Erythroblast (primary cell): ENCODE data around the gene GTF2H4.

ENCODE experiments used
- GATA1 ChIP-seq: IDR thresholded peaks from 2 replicates; pipeline ENCODE4 v1.6.1; 2011; ENCODE audit warnings: low read depth, mild to moderate bottlenecking, control low read depth, low read length, moderate library complexity
- POLR2A ChIP-seq: IDR thresholded peaks from 2 replicates; pipeline ENCODE4 v1.6.1; 2011; ENCODE audit warnings: mild to moderate bottlenecking, low read length

DNA sequence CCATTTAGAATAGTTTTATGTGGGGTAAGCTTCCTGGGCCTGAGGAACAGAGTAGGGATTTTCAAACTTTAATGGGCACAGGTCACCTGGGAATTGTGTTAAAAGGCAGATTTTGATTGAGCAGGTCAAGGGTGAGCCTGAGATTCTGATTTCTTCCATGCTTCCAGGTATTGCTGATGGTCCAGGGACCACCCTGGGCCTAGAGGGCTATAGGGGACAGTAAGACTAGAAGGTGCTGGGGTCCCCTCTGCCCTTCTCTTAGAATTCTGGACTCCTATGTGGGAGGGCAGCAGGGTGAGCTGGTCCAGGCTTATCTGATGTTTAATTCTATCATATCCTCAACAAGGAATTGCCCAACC, 21.1 kb upstream of the GTF2H4 start:
- no peak for TF ChIP-seq POLR2A
- TF ChIP-seq GATA1: no peak
